ENCODE data around the gene JPH3.

Gene JPH3

DNA sequence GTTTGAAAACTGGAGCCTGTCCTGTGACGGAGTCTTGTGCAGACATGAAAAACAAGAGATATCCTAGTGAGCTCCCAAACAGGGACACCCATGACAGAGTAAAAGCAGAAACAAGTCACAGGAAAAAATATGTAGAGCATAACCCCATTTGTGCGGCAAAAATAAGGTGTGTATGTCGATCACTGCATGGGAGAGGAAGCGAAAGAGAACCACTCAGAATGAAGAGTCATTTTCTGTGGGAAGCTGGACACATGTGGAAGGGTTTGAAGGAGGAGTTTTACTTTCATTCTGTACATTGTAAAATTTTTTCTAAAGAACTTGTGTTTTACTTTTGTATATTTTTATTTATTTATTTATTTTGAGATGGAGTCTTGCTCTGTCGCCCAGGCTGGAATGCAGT is 72.1 kb downstream of the JPH3 start:
- Histone ChIP-seq H3K36me3 (ENCODE audit: control insufficient read depth, low read length) (no peaks in the 10 kb centered on the region), H3K27ac (ENCODE audit: low read depth, low read length) (no peak overlapping the region), H3K9me3 (ENCODE audit: control insufficient read depth, insufficient read depth, low read length) (no peaks in the 10 kb centered on the region), H4K20me1 (ENCODE audit: control insufficient read depth, insufficient read depth, low read depth, low read length) (no peaks in the 10 kb centered on the region), H3K9me2 (replicated peaks; ENCODE audit: control insufficient read depth, low read length) (no peaks in the 10 kb centered on the region), H3K27me3 (ENCODE audit: control insufficient read depth, low read length) (no peaks in the 10 kb centered on the region), H3K4me2 (ENCODE audit: low read length) (no peak overlapping the region), H3K4me3 (ENCODE audit: low read length) (no peak overlapping the region), H3K79me2 (ENCODE audit: control insufficient read depth, low read length) (no peaks in the 10 kb centered on the region), H3F3A (ENCODE audit: control insufficient read depth, insufficient read depth) (no peaks in the 10 kb centered on the region), H3K4me1 (ENCODE audit: control insufficient read depth, low read length) (peaks cover 7% of the 10 kb centered on the region)
- no peak for TF ChIP-seq EZH2phosphoT487 (IDR thresholded peaks at IDR 0.05; ENCODE audit: borderline replicate concordance, low read length)
- TF ChIP-seq, protein P1, sequence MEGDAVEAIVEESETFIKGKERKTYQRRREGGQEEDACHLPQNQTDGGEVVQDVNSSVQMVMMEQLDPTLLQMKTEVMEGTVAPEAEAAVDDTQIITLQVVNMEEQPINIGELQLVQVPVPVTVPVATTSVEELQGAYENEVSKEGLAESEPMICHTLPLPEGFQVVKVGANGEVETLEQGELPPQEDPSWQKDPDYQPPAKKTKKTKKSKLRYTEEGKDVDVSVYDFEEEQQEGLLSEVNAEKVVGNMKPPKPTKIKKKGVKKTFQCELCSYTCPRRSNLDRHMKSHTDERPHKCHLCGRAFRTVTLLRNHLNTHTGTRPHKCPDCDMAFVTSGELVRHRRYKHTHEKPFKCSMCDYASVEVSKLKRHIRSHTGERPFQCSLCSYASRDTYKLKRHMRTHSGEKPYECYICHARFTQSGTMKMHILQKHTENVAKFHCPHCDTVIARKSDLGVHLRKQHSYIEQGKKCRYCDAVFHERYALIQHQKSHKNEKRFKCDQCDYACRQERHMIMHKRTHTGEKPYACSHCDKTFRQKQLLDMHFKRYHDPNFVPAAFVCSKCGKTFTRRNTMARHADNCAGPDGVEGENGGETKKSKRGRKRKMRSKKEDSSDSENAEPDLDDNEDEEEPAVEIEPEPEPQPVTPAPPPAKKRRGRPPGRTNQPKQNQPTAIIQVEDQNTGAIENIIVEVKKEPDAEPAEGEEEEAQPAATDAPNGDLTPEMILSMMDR (IDR thresholded peaks at IDR 0.05; ENCODE audit: low read depth, low read length, poor library complexity, severe bottlenecking) = no peak

DNA sequence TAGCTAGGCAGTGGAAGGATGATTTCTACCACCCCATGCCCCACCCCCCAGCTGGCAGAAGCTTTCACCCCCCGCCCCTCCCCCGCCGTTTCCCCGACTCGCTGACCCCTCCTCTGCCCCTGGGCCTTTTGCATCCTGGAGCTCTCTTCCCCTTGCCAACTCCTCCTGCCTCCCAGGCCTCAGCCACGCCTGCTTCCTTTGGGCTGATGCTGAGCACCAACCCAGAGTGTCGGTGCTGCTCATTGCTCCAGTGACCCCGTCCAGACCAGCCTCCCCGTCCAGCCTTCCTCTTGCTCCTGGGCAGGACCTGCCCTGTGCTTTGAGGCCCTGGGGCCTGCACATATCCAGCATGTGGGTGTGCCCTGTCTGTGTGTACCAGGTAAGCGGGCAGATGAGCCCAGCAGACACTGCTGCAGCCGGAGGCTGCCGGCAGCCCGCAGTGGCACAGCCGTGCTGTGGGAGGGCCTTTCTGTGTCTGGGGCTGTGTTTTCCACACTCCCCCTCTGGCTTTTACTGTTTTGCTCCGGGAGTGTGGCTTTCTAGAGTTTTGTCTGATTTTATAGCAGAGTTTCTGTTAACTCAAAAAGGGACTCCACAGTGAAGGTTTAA is 72.9 kb downstream of the JPH3 start:
- Histone ChIP-seq H3K4me1 (ENCODE audit: control insufficient read depth, low read length) (peaks cover 7% of the 10 kb centered on the region), H4K20me1 (ENCODE audit: control insufficient read depth, insufficient read depth, low read depth, low read length) (no peaks in the 10 kb centered on the region), H3K27me3 (ENCODE audit: control insufficient read depth, low read length) (no peaks in the 10 kb centered on the region), H3K79me2 (ENCODE audit: control insufficient read depth, low read length) (no peaks in the 10 kb centered on the region), H3F3A (ENCODE audit: control insufficient read depth, insufficient read depth) (no peaks in the 10 kb centered on the region), H3K9me3 (ENCODE audit: control insufficient read depth, insufficient read depth, low read length) (no peaks in the 10 kb centered on the region), H3K9me2 (replicated peaks; ENCODE audit: control insufficient read depth, low read length) (no peaks in the 10 kb centered on the region), H3K27ac (ENCODE audit: low read depth, low read length) (no peak overlapping the region), H3K4me2 (ENCODE audit: low read length) (no peak overlapping the region), H3K4me3 (ENCODE audit: low read length) (no peak overlapping the region), H3K36me3 (ENCODE audit: control insufficient read depth, low read length) (no peaks in the 10 kb centered on the region)
- no peak for TF ChIP-seq EZH2phosphoT487 (IDR thresholded peaks at IDR 0.05; ENCODE audit: borderline replicate concordance, low read length)
- TF ChIP-seq, protein P1 (IDR thresholded peaks at IDR 0.05; ENCODE audit: low read depth, low read length, poor library complexity, severe bottlenecking) = no peak

DNA sequence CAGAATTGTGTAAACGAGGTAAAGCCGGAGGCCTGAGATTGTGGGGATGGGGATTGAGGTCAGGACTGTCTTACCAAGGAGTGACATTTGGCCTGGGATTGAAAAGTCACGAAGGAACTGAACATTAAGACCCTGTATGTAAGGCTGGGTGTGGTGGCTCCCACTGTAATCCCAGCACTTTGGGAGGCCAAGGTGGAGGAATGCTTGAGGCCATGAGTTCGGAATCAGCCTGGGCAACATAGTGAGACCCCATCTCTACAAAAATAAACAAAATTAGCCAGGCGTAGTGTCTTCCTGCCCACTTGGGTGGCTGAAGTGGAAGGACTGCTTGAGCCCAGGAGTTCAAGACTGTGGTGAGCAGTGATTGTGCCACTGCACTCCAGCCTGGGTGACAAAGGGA is 75.5 kb downstream of the JPH3 start:
- no peak for TF ChIP-seq EZH2phosphoT487 (IDR thresholded peaks at IDR 0.05; ENCODE audit: borderline replicate concordance, low read length)
- TF ChIP-seq, protein P1 (IDR thresholded peaks at IDR 0.05; ENCODE audit: low read depth, low read length, poor library complexity, severe bottlenecking) = no peak
- Histone ChIP-seq H3K4me2 (ENCODE audit: low read length) (no peak overlapping the region), H3K9me3 (ENCODE audit: control insufficient read depth, insufficient read depth, low read length) (no peaks in the 10 kb centered on the region), H3K9me2 (replicated peaks; ENCODE audit: control insufficient read depth, low read length) (no peaks in the 10 kb centered on the region), H3F3A (ENCODE audit: control insufficient read depth, insufficient read depth) (no peaks in the 10 kb centered on the region), H3K79me2 (ENCODE audit: control insufficient read depth, low read length) (no peaks in the 10 kb centered on the region), H3K27ac (ENCODE audit: low read depth, low read length) (no peak overlapping the region), H3K4me3 (ENCODE audit: low read length) (no peak overlapping the region), H4K20me1 (ENCODE audit: control insufficient read depth, insufficient read depth, low read depth, low read length) (no peaks in the 10 kb centered on the region), H3K4me1 (ENCODE audit: control insufficient read depth, low read length) (peaks cover 16% of the 10 kb centered on the region), H3K27me3 (ENCODE audit: control insufficient read depth, low read length) (no peaks in the 10 kb centered on the region), H3K36me3 (ENCODE audit: control insufficient read depth, low read length) (no peaks in the 10 kb centered on the region)

All from DOHH2 (cell line).